Liver (tissue), 3 donors: ENCODE results near the gene HOXB9.

ENCODE experiments used
- CTCF ChIP-seq: fragments of 150-350 bp; IDR thresholded peaks from 2 replicates; pipeline ENCODE4 v1.5.1; 2017; ENCODE audit warnings: improper control_type of control experiment, low read depth, low read length; ENCODE audit not compliant: missing input control
- JUND ChIP-seq, 2 donors: IDR thresholded peaks; 2 replicates each; pipeline ENCODE4 v1.6.1; 2016; ENCODE audit warnings: antibody characterized with exemption in 2 of 2
- MAX ChIP-seq: IDR thresholded peaks from 2 replicates; pipeline ENCODE4 v1.6.1; 2016; ENCODE audit warnings: antibody characterized with exemption
- RAD21 ChIP-seq, 2 donors: IDR thresholded peaks; 2 replicates each; pipeline ENCODE4 v1.6.1; 2016; ENCODE audit warnings: antibody characterized with exemption in 2 of 2, mild to moderate bottlenecking in 2 of 2
- YY1 ChIP-seq: IDR thresholded peaks from 2 replicates; pipeline ENCODE4 v1.6.1; 2016; ENCODE audit warnings: antibody characterized with exemption, mild to moderate bottlenecking
- ZBTB33 ChIP-seq: IDR thresholded peaks from 2 replicates; pipeline ENCODE4 v1.6.1; 2016; ENCODE audit warnings: antibody characterized with exemption
- TF ChIP-seq, protein P1 (sequence below): IDR thresholded peaks from 2 replicates; pipeline ENCODE4 v1.6.1; 2016; ENCODE audit warnings: antibody characterized with exemption
- donor health status: healthy.
- donor health status: healthy.

GRCh38 chr17:48597778-48598631, 28.2 kb downstream of the HOXB9 start:
- TF ChIP-seq, protein P1, sequence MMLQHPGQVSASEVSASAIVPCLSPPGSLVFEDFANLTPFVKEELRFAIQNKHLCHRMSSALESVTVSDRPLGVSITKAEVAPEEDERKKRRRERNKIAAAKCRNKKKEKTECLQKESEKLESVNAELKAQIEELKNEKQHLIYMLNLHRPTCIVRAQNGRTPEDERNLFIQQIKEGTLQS: no peak
- TF ChIP-seq JUND (IDR thresholded peaks at IDR 0.05) (no peak), ZBTB33 (no peak), CTCF (no peak), YY1 (no peak), MAX (no peak), RAD21 (IDR thresholded peaks at IDR 0.05) (no peak)
